ENCODE results near the gene MATN1. TPM values are rescaled to one million over a fixed set of nuclear protein-coding genes. Genes with fewer than 3 reads are reported as not detected.

MATN1 gene
- total RNA-seq, 1 experiment from 2014 or later = 0.12 TPM

GRCh38 chr1:30764939-30765555, 41.7 kb upstream of the MATN1 start:
- ChIA-PET CTCF (interaction anchor here (2.0 kb wide), 1 partner anchor 15 kb away, joined by 5 read pairs; no protein-coding TSS in a partner anchor), RAD21 (ENCODE audit: low non-redundant PET in 1 of 2, low total read pairs in 2 of 2, uncharacterized antibody in 2 of 2, unreplicated experiment in 2 of 2) (no interaction called here), POLR2A (no interaction called here)
- H3K4me1 ChIP-seq (ENCODE audit: control insufficient read depth in 1 of 2, insufficient read depth in 2 of 2, low read length in 2 of 2) = peaks cover 0 to 4% of the 10 kb centered on the region in 2 experiments; a peak in 1 of 4 replicates
- H3K9me2 ChIP-seq (ENCODE audit: insufficient read depth) = no peaks in the 10 kb centered on the region
- H3K9ac ChIP-seq (ENCODE audit: low read length) = no peak overlapping the region
- H3K4me3 ChIP-seq (replicated peaks in 1 of 2; ENCODE audit: low read depth in 1 of 2, low read length in 2 of 2) = no peak overlapping the region
- no peak for TF ChIP-seq RAD21 (IDR thresholded peaks at IDR 0.05; ENCODE audit: low read depth)
- TF ChIP-seq FOSL1 (IDR thresholded peaks at IDR 0.05; ENCODE audit: low read depth) = no peak
- no peak for TF ChIP-seq EZH2 (IDR thresholded peaks at IDR 0.05)
- no peak for TF ChIP-seq TCF7L2 (IDR thresholded peaks at IDR 0.05; ENCODE audit: borderline replicate concordance, extremely low read depth, insufficient read depth, insufficient read length)
- TF ChIP-seq YY1 (IDR thresholded peaks at IDR 0.05; ENCODE audit: extremely low read depth, insufficient replicate concordance, low read depth, low read length) = no peak
- no peak for TF ChIP-seq EGR1 (IDR thresholded peaks at IDR 0.05; ENCODE audit: low read depth)
- no peaks in the 10 kb centered on the region for H3K27me3 ChIP-seq (ENCODE audit: insufficient read depth, low read length)
- H3K36me3 ChIP-seq (ENCODE audit: control insufficient read depth in 1 of 2, insufficient read depth in 2 of 2, low read length in 2 of 2) = no peaks in the 10 kb centered on the region
- H3K79me2 ChIP-seq (ENCODE audit: insufficient read depth, low read length) = no peaks in the 10 kb centered on the region
- intact Hi-C loops (cut with micrococcal nuclease) = no loop called here
- DNase-seq (ENCODE audit: low read depth, low spot score) (no peak), ATAC-seq (no peak)
- no TSS peak for BruUV-seq (replicated peaks)
- H3K4me2 ChIP-seq (ENCODE audit: low read length) = no peak overlapping the region
- H2AFZ ChIP-seq (ENCODE audit: low read depth, low read length, poor library complexity, severe bottlenecking) = no peak overlapping the region
- no peaks in the 10 kb centered on the region for H3K9me3 ChIP-seq (ENCODE audit: control insufficient read depth in 1 of 2, insufficient read depth in 1 of 2, low read depth in 1 of 2, low read length in 2 of 2)
- H3K27ac ChIP-seq (ENCODE audit: low read depth, low read length) = no peak overlapping the region; the same call in 1 of the 2 replicates
- H4K20me1 ChIP-seq (ENCODE audit: insufficient read depth) = no peaks in the 10 kb centered on the region

- ATAC-seq = no peak
- H3K9ac ChIP-seq (ENCODE audit: low read length) = no peak overlapping the region
- no peak for DNase-seq (ENCODE audit: low read depth, low spot score)
- ChIA-PET CTCF (no interaction called here), RAD21 (ENCODE audit: low non-redundant PET in 1 of 2, low total read pairs in 2 of 2, uncharacterized antibody in 2 of 2, unreplicated experiment in 2 of 2) (no interaction called here), POLR2A (no interaction called here)
- H3K9me2 ChIP-seq (ENCODE audit: insufficient read depth) = no peaks in the 10 kb centered on the region
- no peak overlapping the region for H3K4me2 ChIP-seq (ENCODE audit: low read length)
- H2AFZ ChIP-seq (ENCODE audit: low read depth, low read length, poor library complexity, severe bottlenecking) = no peak overlapping the region
- BruUV-seq (replicated peaks) = no TSS peak
- H4K20me1 ChIP-seq (ENCODE audit: insufficient read depth) = no peaks in the 10 kb centered on the region
- no peak overlapping the region; the same call in 1 of the 2 replicates for H3K27ac ChIP-seq (ENCODE audit: low read depth, low read length)
- no peaks in the 10 kb centered on the region for H3K9me3 ChIP-seq (ENCODE audit: control insufficient read depth in 1 of 2, insufficient read depth in 1 of 2, low read depth in 1 of 2, low read length in 2 of 2)
- H3K27me3 ChIP-seq (ENCODE audit: insufficient read depth, low read length) = no peaks in the 10 kb centered on the region
- no peaks in the 10 kb centered on the region for H3K36me3 ChIP-seq (ENCODE audit: control insufficient read depth in 1 of 2, insufficient read depth in 2 of 2, low read length in 2 of 2)
- intact Hi-C loops (cut with micrococcal nuclease) = no loop called here
- no peaks in the 10 kb centered on the region for H3K79me2 ChIP-seq (ENCODE audit: insufficient read depth, low read length)
- TF ChIP-seq SP1 (IDR thresholded peaks at IDR 0.05; ENCODE audit: low read depth) (no peak), SRF (IDR thresholded peaks at IDR 0.05; ENCODE audit: low read depth) (no peak), YY1 (IDR thresholded peaks at IDR 0.05; ENCODE audit: extremely low read depth, insufficient replicate concordance, low read depth, low read length) (no peak), CBX3 (IDR thresholded peaks at IDR 0.05; ENCODE audit: low read depth) (no peak), POLR2A (IDR thresholded peaks at IDR 0.05; ENCODE audit: borderline replicate concordance, extremely low read depth, insufficient read depth, insufficient read length) (no peak), RAD21 (IDR thresholded peaks at IDR 0.05; ENCODE audit: low read depth) (no peak), JUND (IDR thresholded peaks at IDR 0.05) (no peak), ZNF274 (IDR thresholded peaks at IDR 0.05; ENCODE audit: low read depth, low read length) (no peak), TCF7L2 (IDR thresholded peaks at IDR 0.05; ENCODE audit: borderline replicate concordance, extremely low read depth, insufficient read depth, insufficient read length) (no peak)
- TF ChIP-seq, protein P1, sequence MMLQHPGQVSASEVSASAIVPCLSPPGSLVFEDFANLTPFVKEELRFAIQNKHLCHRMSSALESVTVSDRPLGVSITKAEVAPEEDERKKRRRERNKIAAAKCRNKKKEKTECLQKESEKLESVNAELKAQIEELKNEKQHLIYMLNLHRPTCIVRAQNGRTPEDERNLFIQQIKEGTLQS (IDR thresholded peaks at IDR 0.05) = no peak
- TF ChIP-seq, protein P2, sequence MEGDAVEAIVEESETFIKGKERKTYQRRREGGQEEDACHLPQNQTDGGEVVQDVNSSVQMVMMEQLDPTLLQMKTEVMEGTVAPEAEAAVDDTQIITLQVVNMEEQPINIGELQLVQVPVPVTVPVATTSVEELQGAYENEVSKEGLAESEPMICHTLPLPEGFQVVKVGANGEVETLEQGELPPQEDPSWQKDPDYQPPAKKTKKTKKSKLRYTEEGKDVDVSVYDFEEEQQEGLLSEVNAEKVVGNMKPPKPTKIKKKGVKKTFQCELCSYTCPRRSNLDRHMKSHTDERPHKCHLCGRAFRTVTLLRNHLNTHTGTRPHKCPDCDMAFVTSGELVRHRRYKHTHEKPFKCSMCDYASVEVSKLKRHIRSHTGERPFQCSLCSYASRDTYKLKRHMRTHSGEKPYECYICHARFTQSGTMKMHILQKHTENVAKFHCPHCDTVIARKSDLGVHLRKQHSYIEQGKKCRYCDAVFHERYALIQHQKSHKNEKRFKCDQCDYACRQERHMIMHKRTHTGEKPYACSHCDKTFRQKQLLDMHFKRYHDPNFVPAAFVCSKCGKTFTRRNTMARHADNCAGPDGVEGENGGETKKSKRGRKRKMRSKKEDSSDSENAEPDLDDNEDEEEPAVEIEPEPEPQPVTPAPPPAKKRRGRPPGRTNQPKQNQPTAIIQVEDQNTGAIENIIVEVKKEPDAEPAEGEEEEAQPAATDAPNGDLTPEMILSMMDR (IDR thresholded peaks at IDR 0.05 in 2 of 3, conservative IDR thresholded peaks at IDR 0.05 in 1 of 3; ENCODE audit: borderline replicate concordance in 1 of 3, insufficient read depth in 1 of 3, low read depth in 2 of 3, low read length in 2 of 3) = no peak
- TF ChIP-seq, protein P3, sequence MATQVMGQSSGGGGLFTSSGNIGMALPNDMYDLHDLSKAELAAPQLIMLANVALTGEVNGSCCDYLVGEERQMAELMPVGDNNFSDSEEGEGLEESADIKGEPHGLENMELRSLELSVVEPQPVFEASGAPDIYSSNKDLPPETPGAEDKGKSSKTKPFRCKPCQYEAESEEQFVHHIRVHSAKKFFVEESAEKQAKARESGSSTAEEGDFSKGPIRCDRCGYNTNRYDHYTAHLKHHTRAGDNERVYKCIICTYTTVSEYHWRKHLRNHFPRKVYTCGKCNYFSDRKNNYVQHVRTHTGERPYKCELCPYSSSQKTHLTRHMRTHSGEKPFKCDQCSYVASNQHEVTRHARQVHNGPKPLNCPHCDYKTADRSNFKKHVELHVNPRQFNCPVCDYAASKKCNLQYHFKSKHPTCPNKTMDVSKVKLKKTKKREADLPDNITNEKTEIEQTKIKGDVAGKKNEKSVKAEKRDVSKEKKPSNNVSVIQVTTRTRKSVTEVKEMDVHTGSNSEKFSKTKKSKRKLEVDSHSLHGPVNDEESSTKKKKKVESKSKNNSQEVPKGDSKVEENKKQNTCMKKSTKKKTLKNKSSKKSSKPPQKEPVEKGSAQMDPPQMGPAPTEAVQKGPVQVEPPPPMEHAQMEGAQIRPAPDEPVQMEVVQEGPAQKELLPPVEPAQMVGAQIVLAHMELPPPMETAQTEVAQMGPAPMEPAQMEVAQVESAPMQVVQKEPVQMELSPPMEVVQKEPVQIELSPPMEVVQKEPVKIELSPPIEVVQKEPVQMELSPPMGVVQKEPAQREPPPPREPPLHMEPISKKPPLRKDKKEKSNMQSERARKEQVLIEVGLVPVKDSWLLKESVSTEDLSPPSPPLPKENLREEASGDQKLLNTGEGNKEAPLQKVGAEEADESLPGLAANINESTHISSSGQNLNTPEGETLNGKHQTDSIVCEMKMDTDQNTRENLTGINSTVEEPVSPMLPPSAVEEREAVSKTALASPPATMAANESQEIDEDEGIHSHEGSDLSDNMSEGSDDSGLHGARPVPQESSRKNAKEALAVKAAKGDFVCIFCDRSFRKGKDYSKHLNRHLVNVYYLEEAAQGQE (IDR thresholded peaks at IDR 0.05; ENCODE audit: low read depth) = no peak
- H3K4me1 ChIP-seq (ENCODE audit: control insufficient read depth in 1 of 2, insufficient read depth in 2 of 2, low read length in 2 of 2) = peaks cover 0 to 9% of the 10 kb centered on the region in 2 experiments; a peak in 1 of 4 replicates
- H3K4me3 ChIP-seq (replicated peaks in 1 of 2; ENCODE audit: low read depth in 1 of 2, low read length in 2 of 2) = no peak overlapping the region
Measured at GRCh38 chr1:30764396-30764795, 41.0 kb upstream of the MATN1 start.
